Measurements from ENCODE around the gene C20orf96.

The C20orf96 gene

DNA sequence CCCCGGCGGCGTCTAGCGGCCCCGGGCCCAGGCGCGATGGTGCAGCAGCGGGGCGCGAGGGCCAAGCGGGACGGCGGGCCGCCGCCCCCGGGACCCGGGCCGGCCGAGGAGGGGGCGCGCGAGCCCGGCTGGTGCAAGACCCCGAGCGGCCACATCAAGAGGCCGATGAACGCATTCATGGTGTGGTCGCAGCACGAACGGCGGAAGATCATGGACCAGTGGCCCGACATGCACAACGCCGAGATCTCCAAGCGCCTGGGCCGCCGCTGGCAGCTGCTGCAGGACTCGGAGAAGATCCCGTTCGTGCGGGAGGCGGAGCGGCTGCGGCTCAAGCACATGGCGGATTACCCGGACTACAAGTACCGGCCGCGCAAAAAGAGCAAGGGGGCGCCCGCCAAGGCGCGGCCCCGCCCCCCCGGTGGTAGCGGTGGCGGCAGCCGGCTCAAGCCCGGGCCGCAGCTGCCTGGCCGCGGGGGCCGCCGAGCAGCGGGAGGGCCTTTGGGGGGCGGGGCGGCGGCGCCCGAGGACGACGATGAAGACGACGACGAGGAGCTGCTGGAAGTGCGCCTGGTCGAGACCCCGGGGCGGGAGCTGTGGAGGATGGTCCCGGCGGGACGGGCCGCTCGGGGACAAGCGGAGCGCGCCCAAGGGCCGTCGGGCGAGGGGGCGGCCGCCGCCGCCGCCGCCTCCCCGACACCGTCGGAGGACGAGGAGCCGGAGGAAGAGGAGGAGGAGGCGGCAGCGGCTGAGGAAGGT lies 35.5 kb upstream of the C20orf96 start:
- Histone ChIP-seq H3K36me3 (no peaks in the 10 kb centered on the region), H3K4me3 (ENCODE audit: low read depth in 1 of 2, low read length in 1 of 2) (peak overlapping the region; percentile 83 to 91), H3K4me1 (ENCODE audit: control insufficient read depth in 1 of 2, insufficient read depth in 1 of 2, low read depth in 1 of 2, low read length in 1 of 2) (peaks cover 31 to 36% of the 10 kb centered on the region in 2 experiments), H3K27ac (peak overlapping the region; percentile 74), H3K9me3 (no peaks in the 10 kb centered on the region), H3K27me3 (peaks cover 60% of the 10 kb centered on the region)
- no peak for TF ChIP-seq CTCF (IDR thresholded peaks at IDR 0.05)

- peak within 1 kb of the TSS; percentile 83 to 91 for H3K4me3 ChIP-seq (ENCODE audit: low read depth in 1 of 2, low read length in 1 of 2)
- no peaks in the 10 kb centered on the region for H3K9me3 ChIP-seq
- peaks cover 65% of the 10 kb centered on the region for H3K27me3 ChIP-seq
- no peaks in the 10 kb centered on the region for H3K36me3 ChIP-seq
- H3K4me1 ChIP-seq (ENCODE audit: control insufficient read depth in 1 of 2, insufficient read depth in 1 of 2, low read depth in 1 of 2, low read length in 1 of 2): peaks cover 27 to 33% of the 10 kb centered on the region in 2 experiments
- H3K27ac ChIP-seq: peak within 1 kb of the TSS; percentile 74
- no peak for TF ChIP-seq CTCF (IDR thresholded peaks at IDR 0.05)
Observed at GRCh38 chr20:325045-325888, 34.7 kb upstream of the C20orf96 start, which contains the start of gene SOX12. Gene SOX12, plus strand, starts transcription at chr20:325552. Its CDS starts 373 bp downstream, at chr20:325925.

GRCh38 chr20:324177-325044 lies 33.9 kb upstream of the C20orf96 start:
- Histone ChIP-seq H3K27ac (peak overlapping the region; percentile 74), H3K4me1 (ENCODE audit: control insufficient read depth in 1 of 2, insufficient read depth in 1 of 2, low read depth in 1 of 2, low read length in 1 of 2) (peaks cover 26 to 30% of the 10 kb centered on the region in 2 experiments), H3K27me3 (peaks cover 65% of the 10 kb centered on the region)

DNA sequence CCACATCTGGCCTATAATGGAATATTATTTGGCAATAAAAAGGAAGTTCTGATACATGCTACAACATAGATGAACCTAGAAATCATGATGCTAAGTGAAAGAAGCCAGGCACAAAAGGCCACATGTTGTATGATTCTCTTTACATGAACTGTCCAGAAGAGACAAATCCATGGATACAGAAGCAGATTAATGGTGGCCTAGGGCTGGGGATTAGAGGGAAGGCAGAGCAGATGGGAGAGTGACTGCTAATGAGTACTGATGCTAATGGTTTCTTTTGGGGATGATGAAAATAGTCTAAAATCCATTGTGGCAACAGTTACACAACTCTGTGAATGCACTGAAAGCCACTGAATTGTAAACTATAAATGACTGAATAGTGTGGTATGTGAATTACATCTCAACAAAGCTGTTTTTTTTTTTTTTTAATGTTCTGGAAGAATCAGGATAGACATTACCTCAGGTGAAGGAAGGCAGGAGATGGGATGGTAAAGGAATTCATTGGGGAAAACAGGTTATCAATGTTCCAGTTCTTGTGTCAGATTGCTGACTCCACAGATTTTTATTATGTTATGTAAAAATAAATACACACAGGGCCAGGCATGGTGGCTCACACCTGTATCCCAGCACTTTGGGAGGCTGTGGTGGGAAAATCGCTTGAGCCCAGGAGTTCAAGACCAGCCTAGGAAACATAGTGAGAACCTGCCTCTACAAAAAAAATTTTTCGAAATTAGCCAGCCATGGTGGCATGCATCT lies 25.9 kb upstream of the C20orf96 start:
- H3K27ac ChIP-seq: no peak overlapping the region
- H3K27me3 ChIP-seq: peaks cover 9% of the 10 kb centered on the region
- H3K4me3 ChIP-seq (ENCODE audit: low read depth in 1 of 2, low read length in 1 of 2): no peak overlapping the region
- H3K9me3 ChIP-seq: no peaks in the 10 kb centered on the region
- no peak for TF ChIP-seq CTCF (IDR thresholded peaks at IDR 0.05)
- H3K36me3 ChIP-seq: no peaks in the 10 kb centered on the region
- peaks cover 0 to 6% of the 10 kb centered on the region in 2 experiments for H3K4me1 ChIP-seq (ENCODE audit: control insufficient read depth in 1 of 2, insufficient read depth in 1 of 2, low read depth in 1 of 2, low read length in 1 of 2)

More at GRCh38 chr20:324177-325044, 33.9 kb upstream of the C20orf96 start:
- no peaks in the 10 kb centered on the region for H3K36me3 ChIP-seq
- peak overlapping the region; percentile 83 to 91 for H3K4me3 ChIP-seq (ENCODE audit: low read depth in 1 of 2, low read length in 1 of 2)
- no peak for TF ChIP-seq CTCF (IDR thresholded peaks at IDR 0.05)
- H3K9me3 ChIP-seq: no peaks in the 10 kb centered on the region

All from neutrophil (primary cell).